22Rv1 (cell line): Measurements from ENCODE around the gene CEP63.

Experiments
- ZFX ChIP-seq: fragments of 450-650 bp; IDR thresholded peaks from 2 replicates; pipeline ENCODE4 v1.6.1; 2017; ENCODE audit warnings: antibody characterized with exemption, borderline replicate concordance
- TF ChIP-seq, protein P1 (sequence below): fragments of 450-650 bp; IDR thresholded peaks from 2 replicates; pipeline ENCODE4 v1.5.1; 2017; ENCODE audit warnings: mild to moderate bottlenecking

DNA sequence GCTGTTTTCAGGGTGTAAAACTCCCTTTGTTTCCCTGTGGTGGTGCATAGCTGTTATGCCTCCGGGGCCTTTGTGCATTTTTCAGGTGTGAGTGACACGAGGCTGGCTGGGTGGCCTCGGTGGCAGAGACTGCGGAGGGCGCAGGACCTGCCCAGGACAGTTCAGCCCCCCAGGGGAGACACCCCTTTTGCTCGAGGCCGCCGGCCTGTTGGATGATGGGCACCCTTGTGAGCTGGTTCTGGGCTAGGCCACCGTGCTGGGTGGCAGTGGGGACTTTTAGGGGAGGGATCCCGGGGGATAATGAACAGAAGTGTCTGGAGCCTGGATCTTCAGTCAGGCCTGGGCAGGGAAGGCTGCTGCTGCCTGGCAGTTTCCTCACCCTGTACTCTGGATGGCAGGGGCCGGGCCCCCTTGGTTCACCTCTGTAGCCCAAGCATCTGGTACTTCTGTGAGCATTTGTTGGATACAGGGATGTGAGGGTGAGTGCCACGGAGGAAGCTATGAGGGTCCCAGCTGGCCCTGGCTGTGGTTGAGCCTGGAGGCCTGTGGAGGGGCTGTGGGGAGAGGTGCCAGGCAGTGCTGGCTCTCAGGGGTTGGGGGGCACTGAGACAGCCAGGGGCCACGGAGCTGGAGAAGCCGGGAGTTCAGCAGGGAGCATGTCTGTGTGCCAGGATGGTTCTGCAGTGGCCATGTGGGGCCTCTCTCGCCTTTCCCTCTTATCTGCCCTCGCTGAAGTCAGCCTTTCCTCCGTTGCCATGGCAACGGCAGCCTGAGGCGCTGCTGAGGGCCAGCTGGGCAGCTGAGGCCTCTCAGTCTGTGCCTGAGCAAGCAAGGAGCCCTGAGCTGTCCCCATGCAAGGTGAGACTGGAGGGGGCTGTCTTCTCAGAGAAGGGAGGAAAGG lies 115.9 kb downstream of the CEP63 start:
- TF ChIP-seq, protein P1, sequence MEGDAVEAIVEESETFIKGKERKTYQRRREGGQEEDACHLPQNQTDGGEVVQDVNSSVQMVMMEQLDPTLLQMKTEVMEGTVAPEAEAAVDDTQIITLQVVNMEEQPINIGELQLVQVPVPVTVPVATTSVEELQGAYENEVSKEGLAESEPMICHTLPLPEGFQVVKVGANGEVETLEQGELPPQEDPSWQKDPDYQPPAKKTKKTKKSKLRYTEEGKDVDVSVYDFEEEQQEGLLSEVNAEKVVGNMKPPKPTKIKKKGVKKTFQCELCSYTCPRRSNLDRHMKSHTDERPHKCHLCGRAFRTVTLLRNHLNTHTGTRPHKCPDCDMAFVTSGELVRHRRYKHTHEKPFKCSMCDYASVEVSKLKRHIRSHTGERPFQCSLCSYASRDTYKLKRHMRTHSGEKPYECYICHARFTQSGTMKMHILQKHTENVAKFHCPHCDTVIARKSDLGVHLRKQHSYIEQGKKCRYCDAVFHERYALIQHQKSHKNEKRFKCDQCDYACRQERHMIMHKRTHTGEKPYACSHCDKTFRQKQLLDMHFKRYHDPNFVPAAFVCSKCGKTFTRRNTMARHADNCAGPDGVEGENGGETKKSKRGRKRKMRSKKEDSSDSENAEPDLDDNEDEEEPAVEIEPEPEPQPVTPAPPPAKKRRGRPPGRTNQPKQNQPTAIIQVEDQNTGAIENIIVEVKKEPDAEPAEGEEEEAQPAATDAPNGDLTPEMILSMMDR = no peak
- no peak for TF ChIP-seq ZFX
